Stomach (tissue), 9 donors: ENCODE measurements around the gene NME8. TPM values are rescaled to one million over a fixed set of nuclear protein-coding genes. Genes with fewer than 3 reads are reported as not detected.

Source experiments
- DNase-seq, 2 donors: peaks; one replicate each; pipeline versions ENCODE4 v3.0.0 to v3.0.0-alpha.2; 2013 to 2019
- H3K27ac ChIP-seq, 5 donors: fragments of 200-600 bp in 4 of 5; sonication (generic) in 4 of 5; one replicate each; pipeline ENCODE4 v1.5.1; 2013 to 2019; ENCODE audit warnings: mild to moderate bottlenecking in 1 of 5, moderate library complexity in 1 of 5
- H3K27me3 ChIP-seq, 3 donors: fragments of 200-600 bp; sonication (generic); one replicate each; pipeline ENCODE4 v1.5.1; 2017 to 2019; ENCODE audit warnings: mixed run types in 1 of 3
- H3K36me3 ChIP-seq, 4 donors: fragments of 200-600 bp; sonication (generic); 1 replicate in 3 of 4; 2 replicates in 1 of 4; pipeline ENCODE4 v1.5.1; 2016 to 2019
- H3K4me1 ChIP-seq, 4 donors: fragments of 200-600 bp; sonication (generic); one replicate each; pipeline ENCODE4 v1.5.1; 2016 to 2019
- H3K4me3 ChIP-seq, 4 donors: fragments of 200-600 bp; sonication (generic) in 3 of 4; one replicate each; pipeline ENCODE4 v1.5.1; 2016 to 2019; ENCODE audit warnings: mild to moderate bottlenecking in 1 of 4
- H3K9me3 ChIP-seq, 4 donors: fragments of 200-600 bp; sonication (generic); one replicate each; pipeline ENCODE4 v1.5.1; 2016 to 2019
- CTCF ChIP-seq, 7 experiments: fragments of 450-650 bp in 4 of 7; fragments of 200-600 bp in 3 of 7; sonication (generic) in 3 of 7; IDR thresholded peaks; one replicate each; pipeline ENCODE4 v1.5.1; 2016 to 2019; ENCODE audit warnings: antibody characterized with exemption in 7 of 7, control low read depth in 2 of 7, mild to moderate bottlenecking in 1 of 7
- EP300 ChIP-seq: sonication (generic); formaldehyde crosslinking; IDR thresholded peaks from one replicate; pipeline ENCODE4 v1.6.1; 2017; ENCODE audit warnings: antibody characterized with exemption
- POLR2A ChIP-seq, 4 donors: fragments of 450-650 bp; IDR thresholded peaks; one replicate each; pipeline ENCODE4 v1.6.1; 2016; ENCODE audit warnings: antibody characterized with exemption in 4 of 4, control low read depth in 2 of 4, mild to moderate bottlenecking in 1 of 4, moderate library complexity in 1 of 4
- POLR2AphosphoS5 ChIP-seq, 3 donors: sonication (generic); formaldehyde crosslinking; IDR thresholded peaks; one replicate each; pipeline ENCODE4 v1.6.1; 2016; ENCODE audit warnings: antibody characterized with exemption in 3 of 3
- WGBS, 5 donors: extraction: QIAGEN DNeasy Blood & Tissue Kit in 3 of 5; methylation state at CpG; one replicate each; pipeline versions ENCODE4 v1.1.5 to v1.1.7; 2013 to 2018; 5-methylcytosine and 5-hydroxymethylcytosine counted together
- intact Hi-C: fragments of 100-400 bp; cut with DNase I; formaldehyde crosslinking; loops from one replicate; pipeline ENCODE4 v1.15.1; 2023; ENCODE audit warnings: low total_unique reads
- polyA plus RNA-seq, 3 donors: library from polyadenylated mRNA; stranded (reverse); fragments of 200-250 nt; gene quantifications; one replicate each; pipeline ENCODE4 v1.2.3, GENCODE V29; 2013
- total RNA-seq, 5 donors: library from RNA; depleted of rRNA; stranded (reverse); fragments of >200 nt; gene quantifications; one replicate each; pipeline versions ENCODE4 v1.1.0 to v1.2.3, GENCODE V29; 2014 to 2016
- donor health status: healthy with polysubstance abuse.
- donor health status: Bipolar disorder and iron deficiency.
- donor health status: healthy.

Gene NME8
- total and polyA plus RNA-seq, 8 donors: 0.31 to 14.8 TPM; not detected in 6

DNA sequence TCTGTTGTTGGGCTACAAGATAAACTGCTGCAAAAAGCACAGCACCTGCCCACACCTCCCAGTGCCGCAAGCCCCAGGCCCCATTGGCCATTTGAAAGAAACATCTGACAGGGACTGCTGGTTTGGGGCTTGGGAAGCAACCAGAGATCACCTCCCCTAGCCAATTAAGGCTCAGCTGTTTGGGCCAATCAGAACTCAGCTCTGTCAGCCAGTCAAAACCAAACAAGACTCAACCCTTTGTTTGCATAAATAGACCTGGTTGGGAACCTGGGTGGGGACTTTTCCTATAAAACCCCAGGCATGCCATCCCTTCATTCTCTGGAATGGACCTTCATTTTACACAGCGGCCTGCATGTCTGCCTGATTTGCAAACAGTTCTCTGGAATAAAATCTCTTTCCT, 17.2 kb upstream of the NME8 start:
- WGBS, 5 donors: 83 to 95% (median 90%) methylated on average over 2 of the region's 2 CpGs
- H3K9me3 ChIP-seq: no peaks in the 10 kb centered on the region
- no peaks in the 10 kb centered on the region for H3K27me3 ChIP-seq
- H3K36me3 ChIP-seq: no peaks in the 10 kb centered on the region
- intact Hi-C loops: no loop called here
- no peak overlapping the region for H3K4me3 ChIP-seq
- H3K27ac ChIP-seq: no peak overlapping the region
- peaks cover 0 to 11% (median 5%) of the 10 kb centered on the region in 4 donors for H3K4me1 ChIP-seq
- no peak for DNase-seq
- TF ChIP-seq EP300 (no peak), POLR2AphosphoS5 (IDR thresholded peaks at IDR 0.05) (no peak), POLR2A (IDR thresholded peaks at IDR 0.05) (no peak), CTCF (IDR thresholded peaks at IDR 0.05) (no peak)

GRCh38 chr7:37832194-37832593, 16.2 kb upstream of the NME8 start:
- TF ChIP-seq EP300: no peak
- TF ChIP-seq POLR2A (IDR thresholded peaks at IDR 0.05): no peak
- TF ChIP-seq POLR2AphosphoS5 (IDR thresholded peaks at IDR 0.05): no peak
- no peak for TF ChIP-seq CTCF (IDR thresholded peaks at IDR 0.05)
- 13 to 28% (median 19%) methylated on average over 1 to 4 of the region's 4 CpGs for WGBS, 5 donors
- Histone ChIP-seq H3K27me3 (no peaks in the 10 kb centered on the region), H3K36me3 (no peaks in the 10 kb centered on the region), H3K27ac (no peak overlapping the region), H3K9me3 (no peaks in the 10 kb centered on the region), H3K4me1 (peaks cover 0 to 11% (median 5%) of the 10 kb centered on the region in 4 donors), H3K4me3 (no peak overlapping the region)
- peak; percentile 31 to 83 for DNase-seq
- intact Hi-C loops: no loop called here

DNA sequence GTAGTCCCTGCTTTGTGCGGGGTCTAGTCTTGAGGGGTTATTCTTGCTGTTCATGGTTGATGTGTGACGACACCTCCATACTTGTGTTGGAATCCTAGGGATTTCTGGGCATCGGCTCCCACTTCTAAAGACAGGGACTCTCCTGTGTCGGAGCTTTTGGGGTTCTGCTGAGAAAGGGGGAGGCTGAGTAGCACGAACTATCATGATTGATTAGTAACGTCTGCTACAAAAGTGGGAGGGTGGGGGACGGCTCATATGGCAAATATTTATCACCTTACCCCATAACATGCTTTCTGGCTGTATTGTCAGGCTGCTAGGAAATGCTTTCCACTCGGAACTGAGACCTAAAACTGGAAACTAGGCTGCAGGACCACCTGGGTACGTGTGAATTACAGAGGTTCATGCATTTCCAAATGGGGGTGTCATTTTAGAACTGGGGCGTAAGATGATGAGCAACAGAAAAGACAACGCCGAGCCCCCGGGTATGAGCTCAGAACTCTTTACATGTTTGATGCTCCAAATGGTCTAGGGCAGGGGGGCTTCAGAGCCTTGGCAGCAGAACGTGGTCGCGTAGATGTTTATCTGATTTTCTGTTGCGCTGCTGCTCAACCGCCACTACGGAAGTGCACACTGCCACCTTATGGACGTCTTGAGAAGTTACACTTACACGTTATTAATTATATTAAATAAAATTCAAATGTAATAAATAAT, 15.1 kb upstream of the NME8 start:
- Histone ChIP-seq H3K36me3 (no peaks in the 10 kb centered on the region), H3K27me3 (no peaks in the 10 kb centered on the region), H3K9me3 (no peaks in the 10 kb centered on the region), H3K4me3 (peak overlapping the region in 3 of 4 donors; percentile 29 to 36 (median 33)), H3K27ac (no peak overlapping the region), H3K4me1 (peaks cover 0 to 11% (median 5%) of the 10 kb centered on the region in 4 donors)
- DNase-seq: peak in 1 of 2 donors; percentile 85
- TF ChIP-seq CTCF (IDR thresholded peaks at IDR 0.05): peak in 5 of 7 experiments; percentile 11 to 63 (median 57)
- TF ChIP-seq POLR2AphosphoS5 (IDR thresholded peaks at IDR 0.05): no peak
- intact Hi-C loops: no loop called here
- 24 to 43% (median 31%) methylated on average over 21 of the region's 21 CpGs for WGBS, 5 donors

DNA sequence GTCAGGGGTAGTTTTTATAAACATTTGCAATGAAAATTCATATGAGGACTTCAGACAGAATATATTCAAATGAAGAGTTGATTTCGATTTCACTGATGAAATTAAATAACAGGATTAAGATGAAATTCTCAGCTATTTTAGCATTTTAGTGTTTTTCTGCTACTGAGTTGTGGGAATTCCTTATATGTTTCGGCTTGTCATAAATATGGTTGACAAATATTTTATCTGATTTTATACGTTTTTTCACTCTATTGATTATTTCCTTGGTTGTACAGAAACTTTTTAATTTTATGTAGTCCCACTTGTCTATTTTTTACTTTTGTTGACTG, 14.6 kb upstream of the NME8 start:
- no peak for DNase-seq
- intact Hi-C loops: no loop called here
- H3K4me3 ChIP-seq: no peak overlapping the region
- no peak for TF ChIP-seq CTCF (IDR thresholded peaks at IDR 0.05)
- no peak for TF ChIP-seq POLR2AphosphoS5 (IDR thresholded peaks at IDR 0.05)
- no peak for TF ChIP-seq EP300
- TF ChIP-seq POLR2A (IDR thresholded peaks at IDR 0.05): no peak
- no peaks in the 10 kb centered on the region for H3K9me3 ChIP-seq
- peaks cover 0 to 11% (median 5%) of the 10 kb centered on the region in 4 donors for H3K4me1 ChIP-seq
- no peaks in the 10 kb centered on the region for H3K27me3 ChIP-seq
- no peak overlapping the region for H3K27ac ChIP-seq
- 2 to 28% (median 23%) methylated on average over 3 of the region's 3 CpGs for WGBS, 5 donors
- H3K36me3 ChIP-seq: no peaks in the 10 kb centered on the region
